Natural killer cell (primary cell): ENCODE measurements around the gene CAPN8. TPM values are rescaled to one million over a fixed set of nuclear protein-coding genes. Genes with fewer than 3 reads are reported as not detected.

Experiments
- ATAC-seq, 3 donors: fragments of 150-1000 bp in 2 of 3; fragments of 200-7000 bp in 1 of 3; cut with Tn5 transposase; 1 replicate in 1 of 3; 2 replicates in 2 of 3; pipeline ENCODE4 v1.10.0; 2021; ENCODE audit warnings: mild to moderate bottlenecking in 2 of 3, moderate library complexity in 2 of 3
- DNase-seq, 2 donors: peaks; one replicate each; pipeline versions ENCODE4 v3.0.0 to v3.0.0-alpha.2; 2013 to 2021; ENCODE audit warnings: mixed read lengths in 1 of 2
- H3K27ac ChIP-seq: one replicate; pipeline ENCODE4 v1.5.1; 2013; ENCODE audit warnings: mild to moderate bottlenecking, low read length
- H3K27me3 ChIP-seq: one replicate; pipeline ENCODE4 v1.6.1; 2013; ENCODE audit warnings: low read length; ENCODE audit not compliant: control insufficient read depth, insufficient read depth
- H3K36me3 ChIP-seq: one replicate; pipeline ENCODE4 v1.6.1; 2013; ENCODE audit warnings: low read length; ENCODE audit not compliant: control insufficient read depth, insufficient read depth
- H3K4me1 ChIP-seq: one replicate; pipeline ENCODE4 v1.6.1; 2013; ENCODE audit warnings: low read length; ENCODE audit not compliant: control insufficient read depth, insufficient read depth
- H3K4me3 ChIP-seq: one replicate; pipeline ENCODE4 v1.5.1; 2013; ENCODE audit warnings: low read length
- H3K9me3 ChIP-seq: one replicate; pipeline ENCODE4 v1.6.1; 2013; ENCODE audit warnings: low read length; ENCODE audit not compliant: control insufficient read depth, insufficient read depth
- H3K27ac Mint-ChIP-seq, 2 donors: one replicate each; pipeline ENCODE4 v1.8.0; 2022; ENCODE audit warnings: mild to moderate bottlenecking in 2 of 2, mixed read lengths in 2 of 2, moderate library complexity in 1 of 2
- H3K27me3 Mint-ChIP-seq, 2 donors: one replicate each; pipeline ENCODE4 v1.8.0; 2022; ENCODE audit warnings: low read depth in 2 of 2, mixed read lengths in 2 of 2
- H3K36me3 Mint-ChIP-seq: one replicate; pipeline ENCODE4 v1.8.0; 2022; ENCODE audit warnings: mixed read lengths
- H3K4me1 Mint-ChIP-seq, 2 donors: one replicate each; pipeline ENCODE4 v1.8.0; 2022; ENCODE audit warnings: mixed read lengths in 2 of 2
- H3K4me3 Mint-ChIP-seq: one replicate; pipeline ENCODE4 v1.8.0; 2022; ENCODE audit warnings: mild to moderate bottlenecking, moderate library complexity, mixed read lengths
- H3K9me3 Mint-ChIP-seq, 2 donors: one replicate each; pipeline ENCODE4 v1.8.0; 2022; ENCODE audit warnings: mixed read lengths in 2 of 2
- WGBS: methylation state at CpG from one replicate; pipeline ENCODE4 v1.1.7; 2013; ENCODE audit warnings: missing lambda C conversion rate; ENCODE audit not compliant: insufficient coverage; 5-methylcytosine and 5-hydroxymethylcytosine counted together
- intact Hi-C: fragments of 100-400 bp; cut with micrococcal nuclease; formaldehyde crosslinking; loops from one replicate; pipeline ENCODE4 v1.14.2; 2022
- total RNA-seq, 4 donors: library from RNA; stranded (reverse); fragments of 120-200 nt in 1 of 4; gene quantifications; one replicate each; pipeline versions ENCODE4 v1.2.3 to v1.2.4, GENCODE V29; 2013 to 2022
- TF ChIP-seq, protein P1 (sequence below): fragments of 200-600 bp; IDR thresholded peaks from one replicate; pipeline ENCODE4 v1.8.0; 2022; ENCODE audit warnings: antibody characterized with exemption

Gene CAPN8
- total RNA-seq, 3 donors from 2014 or later (not counting 1 experiment from before 2014, with no cell fraction given): 0.18 to 6.7 (median 0.84) TPM

DNA sequence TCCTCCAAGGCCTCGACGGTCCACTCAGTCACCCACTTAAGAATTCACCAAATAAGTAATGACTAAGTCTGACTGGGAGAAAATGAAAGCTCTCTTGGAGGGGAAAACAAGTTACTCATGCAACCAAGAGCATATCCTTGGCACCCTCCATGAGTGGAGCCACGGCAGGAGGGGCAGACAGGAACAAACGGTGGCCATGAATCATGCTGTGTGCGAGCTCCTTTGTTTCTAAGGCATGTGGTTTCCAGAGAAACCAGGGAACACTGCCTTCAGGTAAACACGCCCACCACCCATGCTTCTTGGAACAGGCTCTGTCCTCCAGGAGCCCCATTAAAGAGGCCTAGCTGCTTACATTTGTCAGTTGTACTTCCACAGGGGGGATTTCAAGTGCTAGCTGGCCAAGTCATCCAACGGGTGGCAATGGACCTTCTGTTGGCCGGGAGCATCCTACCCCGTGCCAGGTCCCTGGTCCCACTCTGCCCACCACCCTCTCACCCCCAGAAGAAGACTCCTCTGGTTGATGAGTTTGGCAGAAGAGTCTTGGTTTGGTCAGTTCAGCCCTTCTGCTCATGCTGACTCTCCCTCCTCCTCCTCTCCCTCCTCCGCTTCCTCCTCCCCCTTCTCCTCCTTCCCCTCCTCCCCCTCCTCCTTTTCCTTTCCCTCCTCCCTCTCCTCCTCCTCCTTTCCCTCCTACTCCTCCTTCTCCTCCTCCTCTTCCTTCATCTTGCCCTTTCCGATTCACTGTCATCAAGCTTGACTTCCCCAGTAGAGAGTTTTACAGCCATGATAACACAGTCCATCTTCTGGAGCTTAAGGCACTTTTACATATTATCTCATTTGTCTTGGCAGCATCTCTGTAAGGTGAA is 164.7 kb downstream of the CAPN8 start:
- no peaks in the 10 kb centered on the region for H3K9me3 ChIP-seq
- H3K4me1 ChIP-seq: no peaks in the 10 kb centered on the region
- Mint-ChIP-seq H3K4me1 (no peaks in the 10 kb centered on the region), H3K27me3 (peaks cover 4 to 7% of the 10 kb centered on the region in 2 donors), H3K36me3 (no peaks in the 10 kb centered on the region), H3K27ac (no peak overlapping the region), H3K9me3 (peaks cover 0 to 2% of the 10 kb centered on the region in 2 donors), H3K4me3 (no peak overlapping the region)
- no peak overlapping the region for H3K27ac ChIP-seq
- H3K4me3 ChIP-seq: no peak overlapping the region
- 78% methylated on average over 10 of the region's 11 CpGs for WGBS
- H3K36me3 ChIP-seq: no peaks in the 10 kb centered on the region
- TF ChIP-seq, protein P1, sequence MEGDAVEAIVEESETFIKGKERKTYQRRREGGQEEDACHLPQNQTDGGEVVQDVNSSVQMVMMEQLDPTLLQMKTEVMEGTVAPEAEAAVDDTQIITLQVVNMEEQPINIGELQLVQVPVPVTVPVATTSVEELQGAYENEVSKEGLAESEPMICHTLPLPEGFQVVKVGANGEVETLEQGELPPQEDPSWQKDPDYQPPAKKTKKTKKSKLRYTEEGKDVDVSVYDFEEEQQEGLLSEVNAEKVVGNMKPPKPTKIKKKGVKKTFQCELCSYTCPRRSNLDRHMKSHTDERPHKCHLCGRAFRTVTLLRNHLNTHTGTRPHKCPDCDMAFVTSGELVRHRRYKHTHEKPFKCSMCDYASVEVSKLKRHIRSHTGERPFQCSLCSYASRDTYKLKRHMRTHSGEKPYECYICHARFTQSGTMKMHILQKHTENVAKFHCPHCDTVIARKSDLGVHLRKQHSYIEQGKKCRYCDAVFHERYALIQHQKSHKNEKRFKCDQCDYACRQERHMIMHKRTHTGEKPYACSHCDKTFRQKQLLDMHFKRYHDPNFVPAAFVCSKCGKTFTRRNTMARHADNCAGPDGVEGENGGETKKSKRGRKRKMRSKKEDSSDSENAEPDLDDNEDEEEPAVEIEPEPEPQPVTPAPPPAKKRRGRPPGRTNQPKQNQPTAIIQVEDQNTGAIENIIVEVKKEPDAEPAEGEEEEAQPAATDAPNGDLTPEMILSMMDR: no peak
- ATAC-seq (no peak), DNase-seq (no peak)
- H3K27me3 ChIP-seq: no peaks in the 10 kb centered on the region
- intact Hi-C loops: no loop called here

DNA sequence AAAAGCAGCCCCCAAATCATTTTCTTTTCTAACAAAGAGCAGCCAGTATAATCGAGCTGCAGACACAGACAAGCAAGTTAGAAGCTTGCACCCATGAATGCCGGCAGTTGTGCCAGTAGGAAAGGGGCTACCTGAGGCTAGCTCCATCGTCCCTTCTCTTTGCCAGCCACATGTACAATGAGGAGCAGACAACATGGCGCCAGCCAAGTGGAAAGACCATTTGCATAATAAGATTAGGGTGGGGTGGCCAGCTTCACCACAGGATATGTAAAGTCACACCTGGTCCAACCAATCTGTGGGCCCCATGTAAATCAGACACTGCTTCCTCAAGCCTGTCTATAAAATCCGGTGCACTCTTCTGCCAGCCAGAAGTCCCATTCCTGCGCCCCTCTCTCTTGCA is 168.6 kb downstream of the CAPN8 start:
- Histone ChIP-seq H3K27ac (no peak overlapping the region), H3K4me3 (no peak overlapping the region), H3K4me1 (no peaks in the 10 kb centered on the region), H3K36me3 (no peaks in the 10 kb centered on the region), H3K27me3 (no peaks in the 10 kb centered on the region), H3K9me3 (no peaks in the 10 kb centered on the region)
- DNase-seq: no peak
- no peaks in the 10 kb centered on the region for H3K36me3 Mint-ChIP-seq
- no peak for ATAC-seq
- TF ChIP-seq, protein P1: no peak
- peaks cover 2 to 6% of the 10 kb centered on the region in 2 donors for H3K27me3 Mint-ChIP-seq
- H3K4me1 Mint-ChIP-seq: no peaks in the 10 kb centered on the region
- intact Hi-C loops: no loop called here
- no peak overlapping the region for H3K4me3 Mint-ChIP-seq
- no peak overlapping the region for H3K27ac Mint-ChIP-seq
- peaks cover 0 to 2% of the 10 kb centered on the region in 2 donors for H3K9me3 Mint-ChIP-seq
- 82% methylated on average over 6 of the region's 6 CpGs for WGBS

DNA sequence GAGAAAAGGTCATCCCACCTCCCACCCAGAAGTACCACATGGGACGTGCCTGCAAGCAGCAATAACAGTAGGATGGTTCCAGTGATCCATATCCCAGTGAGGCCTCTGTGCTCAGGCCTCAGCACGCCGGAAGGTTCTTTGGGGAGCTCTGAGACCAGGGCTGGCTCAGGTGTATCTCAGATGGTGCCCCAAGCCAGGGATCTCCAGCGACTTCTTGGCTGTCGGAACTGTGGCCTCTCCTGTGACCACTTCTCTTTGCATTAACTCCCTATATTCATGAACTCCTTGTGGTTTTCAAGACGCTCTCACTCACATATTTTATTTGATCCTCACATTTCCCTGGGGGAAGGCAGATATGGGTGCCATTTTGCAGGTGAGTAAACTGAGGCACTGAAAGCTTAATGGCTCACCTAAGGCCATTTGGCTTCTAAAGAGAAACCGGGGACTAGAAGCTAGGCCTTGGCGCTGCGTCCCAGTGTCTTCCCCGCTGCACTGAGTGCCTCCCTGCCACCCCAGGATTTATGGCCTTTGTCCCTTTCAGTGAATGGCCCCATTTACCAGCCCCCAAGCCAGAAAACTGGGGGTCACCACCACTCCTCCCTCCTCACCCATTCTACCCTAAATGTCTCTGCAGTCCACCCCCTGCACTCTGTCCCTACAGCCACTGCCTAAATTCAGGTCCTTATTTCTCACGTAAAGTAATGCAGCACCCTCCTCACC is 170.4 kb downstream of the CAPN8 start:
- peaks cover 0 to 2% of the 10 kb centered on the region in 2 donors for H3K9me3 Mint-ChIP-seq
- Histone ChIP-seq H3K27me3 (no peaks in the 10 kb centered on the region), H3K4me1 (no peaks in the 10 kb centered on the region), H3K9me3 (no peaks in the 10 kb centered on the region), H3K4me3 (no peak overlapping the region), H3K36me3 (no peaks in the 10 kb centered on the region), H3K27ac (no peak overlapping the region)
- no peaks in the 10 kb centered on the region for H3K4me1 Mint-ChIP-seq
- ATAC-seq: no peak
- DNase-seq: no peak
- H3K27me3 Mint-ChIP-seq: peaks cover 0 to 6% of the 10 kb centered on the region in 2 donors
- 83% methylated on average over 11 of the region's 11 CpGs for WGBS
- H3K36me3 Mint-ChIP-seq: no peaks in the 10 kb centered on the region
- no peak overlapping the region for H3K27ac Mint-ChIP-seq
- no peak overlapping the region for H3K4me3 Mint-ChIP-seq
- TF ChIP-seq, protein P1: no peak
- intact Hi-C loops: no loop called here
